Measurements from ENCODE around the gene ZNG1F.
"Not testable (repeated sequence)": the region's sequence is repeated elsewhere in the genome, so short reads cannot be mapped to it uniquely, and the experiment has no call there.

Gene ZNG1F

GRCh38 chr9:41120696-41121095 is 68.4 kb downstream of the ZNG1F start:
- DNase-seq = not testable (repeated sequence)

GRCh38 chr9:41119719-41120118 is 69.4 kb downstream of the ZNG1F start:
- not testable (repeated sequence) for DNase-seq

GRCh38 chr9:41119311-41119710 is 69.8 kb downstream of the ZNG1F start:
- DNase-seq = not testable (repeated sequence)

GRCh38 chr9:41113348-41113747 is 75.8 kb downstream of the ZNG1F start:
- not testable (repeated sequence) for DNase-seq

- DNase-seq = not testable (repeated sequence)
These were observed 77.7 kb downstream of the ZNG1F start for GRCh38 chr9:41111414-41111813.

GRCh38 chr9:41110913-41111312 is 78.2 kb downstream of the ZNG1F start:
- not testable (repeated sequence) for DNase-seq

- not testable (repeated sequence) for DNase-seq
These were observed 79.9 kb downstream of the ZNG1F start for GRCh38 chr9:41109253-41109652.

GRCh38 chr9:41108816-41109215 is 80.3 kb downstream of the ZNG1F start:
- DNase-seq = not testable (repeated sequence)

- not testable (repeated sequence) for DNase-seq
These were observed 82.5 kb downstream of the ZNG1F start for GRCh38 chr9:41106472-41107116.

- not testable (repeated sequence) for DNase-seq
These were observed 83.4 kb downstream of the ZNG1F start for GRCh38 chr9:41105557-41106253.

GRCh38 chr9:41104542-41104941 is 84.6 kb downstream of the ZNG1F start:
- not testable (repeated sequence) for DNase-seq

- DNase-seq = not testable (repeated sequence)
These were observed 88.6 kb downstream of the ZNG1F start for GRCh38 chr9:41100508-41100907.

GRCh38 chr9:41098759-41099158 is 90.4 kb downstream of the ZNG1F start:
- DNase-seq = not testable (repeated sequence)

- DNase-seq = not testable (repeated sequence)
These were observed 94.1 kb downstream of the ZNG1F start for GRCh38 chr9:41095060-41095459.

- DNase-seq = not testable (repeated sequence)
These were observed 94.9 kb downstream of the ZNG1F start for GRCh38 chr9:41094010-41094773.

GRCh38 chr9:41090922-41091321 is 98.2 kb downstream of the ZNG1F start:
- not testable (repeated sequence) for DNase-seq

- not testable (repeated sequence) for DNase-seq
These were observed 98.7 kb downstream of the ZNG1F start for GRCh38 chr9:41090386-41090785.

- DNase-seq = not testable (repeated sequence)
These were observed 100.6 kb downstream of the ZNG1F start for GRCh38 chr9:41088450-41089059.

- DNase-seq = not testable (repeated sequence)
These were observed 101.2 kb downstream of the ZNG1F start for GRCh38 chr9:41087929-41088328.

GRCh38 chr9:41087157-41087780 is 101.8 kb downstream of the ZNG1F start:
- not testable (repeated sequence) for DNase-seq

- not testable (repeated sequence) for DNase-seq
These were observed 102.4 kb downstream of the ZNG1F start for GRCh38 chr9:41086685-41087084.

- not testable (repeated sequence) for DNase-seq
These were observed 102.9 kb downstream of the ZNG1F start for GRCh38 chr9:41086215-41086614.
